A673 (cell line): Measurements from ENCODE around the gene FCN2.

Source experiments
- CTCF ChIP-seq: fragments of 300-800, 200-600 bp; sonication (generic); conservative IDR thresholded peaks from 2 replicates; pipeline ENCODE4 v1.5.1; 2017; ENCODE audit warnings: low read depth, mild to moderate bottlenecking, antibody characterized with exemption, low read length, moderate library complexity, mixed read lengths
- EZH2 ChIP-seq: fragments of 200-600 bp; sonication (generic); IDR thresholded peaks from 2 replicates; pipeline ENCODE4 v1.6.1; 2017; ENCODE audit warnings: borderline replicate concordance, low read depth, mild to moderate bottlenecking, mixed read lengths, antibody characterized with exemption, low read length; ENCODE audit not compliant: poor library complexity, severe bottlenecking

DNA sequence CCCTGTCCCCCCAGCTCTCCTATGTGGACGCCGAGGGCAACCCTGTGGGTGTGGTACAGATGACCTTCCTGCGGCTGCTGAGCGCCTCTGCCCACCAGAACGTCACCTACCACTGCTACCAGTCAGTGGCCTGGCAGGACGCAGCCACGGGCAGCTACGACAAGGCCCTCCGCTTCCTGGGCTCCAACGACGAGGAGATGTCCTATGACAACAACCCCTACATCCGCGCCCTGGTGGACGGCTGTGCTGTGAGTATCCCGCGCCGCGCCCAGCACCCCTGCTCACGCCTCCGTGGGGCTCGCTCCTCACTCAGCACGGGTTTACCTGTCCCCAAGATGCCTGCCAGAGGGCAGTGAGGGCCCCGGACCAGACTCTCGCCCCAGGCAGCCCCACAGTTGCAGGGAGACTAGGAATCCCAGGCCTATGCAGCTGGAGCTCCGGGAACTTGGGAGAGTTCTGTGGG lies 45.6 kb upstream of the FCN2 start:
- TF ChIP-seq CTCF (no peak), EZH2 (no peak)
